HG03175 (cell line): ENCODE measurements around the gene NCSTN.

Source experiments
- ATAC-seq: cut with Tn5 transposase; IDR thresholded peaks from one replicate; pipeline ENCODE4 v1.9.1; 2021; ENCODE audit warnings: mild to moderate bottlenecking, moderate library complexity; ENCODE audit not compliant: unreplicated experiment

The NCSTN gene

GRCh38 chr1:160342953-160343869 is at the start of gene NCSTN, which contains the start of gene COPA:
NCSTN (plus strand) TSS chr1:160343383; CDS start chr1:160343397, 14 bp downstream.
COPA (minus strand) TSS chr1:160343250; CDS start chr1:160343170, 80 bp downstream.
- ATAC-seq, result peak; percentile 90

DNA sequence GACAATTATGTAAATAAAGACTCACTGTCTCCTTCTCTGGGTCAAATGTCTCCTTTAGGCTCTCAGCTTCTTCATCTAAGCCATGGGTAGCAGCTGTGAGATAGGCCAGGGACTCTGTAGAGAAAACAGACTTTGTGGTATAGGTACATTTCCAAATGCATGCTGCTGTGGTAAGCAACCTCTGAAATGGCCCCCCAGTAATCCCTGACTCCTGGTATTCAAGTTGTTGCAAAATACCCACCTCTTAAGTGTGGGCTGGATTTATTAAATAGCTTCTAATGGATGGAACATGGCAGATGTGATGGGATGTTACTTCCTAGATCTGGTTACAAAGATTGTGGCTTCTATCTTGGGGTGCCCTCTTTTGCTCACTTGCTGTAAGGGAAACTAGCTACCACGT is 47.1 kb upstream of the NCSTN start:
- no peak for ATAC-seq

DNA sequence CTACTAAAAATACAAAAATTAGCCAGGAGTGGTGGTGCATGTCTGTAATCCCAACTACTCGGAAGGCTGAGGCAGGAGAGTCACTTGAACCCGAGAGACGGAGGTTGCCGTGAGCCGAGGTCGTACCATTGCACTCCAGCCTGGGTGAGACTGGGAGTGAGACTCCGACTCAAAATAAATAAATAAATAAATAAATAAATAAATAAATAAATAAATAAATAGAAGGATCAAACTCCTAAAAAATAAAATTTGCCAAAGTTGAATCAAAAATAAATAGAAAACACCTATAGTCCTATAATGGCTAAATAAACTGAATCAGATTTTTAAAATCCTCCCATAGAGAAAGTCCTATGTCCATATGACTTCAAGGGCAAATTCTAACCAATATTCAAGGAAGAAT is 43.0 kb upstream of the NCSTN start:
- ATAC-seq, result no peak

GRCh38 chr1:160307118-160307791 is 35.9 kb upstream of the NCSTN start:
- ATAC-seq, result no peak

- no peak for ATAC-seq
Observed at GRCh38 chr1:160308451-160309184, 34.6 kb upstream of the NCSTN start.

- no peak for ATAC-seq
Observed at GRCh38 chr1:160309185-160309557, 34.0 kb upstream of the NCSTN start.

DNA sequence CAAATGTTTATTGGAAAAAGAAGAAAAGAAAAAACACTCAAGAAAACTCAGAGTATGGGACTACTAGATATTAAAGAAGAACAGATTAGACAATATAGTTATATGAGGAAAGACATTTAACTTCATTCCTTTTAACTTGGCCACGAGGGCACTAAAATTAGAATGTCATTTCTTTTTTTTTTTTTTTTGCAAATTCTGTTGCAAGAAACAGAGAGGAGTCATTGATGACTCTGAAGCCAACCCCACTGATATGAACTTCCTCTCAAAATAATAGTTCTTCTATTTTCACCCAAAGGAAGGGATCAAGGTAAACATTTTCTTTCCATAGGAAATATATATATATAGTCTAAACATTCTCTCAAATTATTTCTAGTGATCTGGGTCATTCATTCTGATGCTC is 33.6 kb upstream of the NCSTN start:
- no peak for ATAC-seq

DNA sequence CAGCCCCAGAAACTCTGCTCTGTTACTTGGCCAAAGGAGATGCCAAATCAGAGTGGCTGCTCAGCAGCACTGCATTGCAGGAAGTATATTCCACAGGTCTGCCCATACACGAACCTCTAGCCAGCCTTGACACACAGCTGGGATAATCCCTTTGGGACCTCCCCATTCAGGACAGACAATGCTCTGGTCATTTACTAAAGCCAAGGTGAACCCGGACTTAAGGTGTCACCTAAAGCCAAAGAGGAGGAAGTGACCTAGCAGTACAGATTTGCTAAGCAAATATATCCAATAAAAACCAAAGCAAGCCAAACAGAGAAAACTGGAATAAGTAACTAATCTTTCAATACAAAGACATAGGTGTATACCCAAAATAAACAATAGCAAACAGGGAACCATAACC is 27.8 kb upstream of the NCSTN start:
- no peak for ATAC-seq

- no peak for ATAC-seq
Observed at GRCh38 chr1:160322831-160323230, 20.4 kb upstream of the NCSTN start.

DNA sequence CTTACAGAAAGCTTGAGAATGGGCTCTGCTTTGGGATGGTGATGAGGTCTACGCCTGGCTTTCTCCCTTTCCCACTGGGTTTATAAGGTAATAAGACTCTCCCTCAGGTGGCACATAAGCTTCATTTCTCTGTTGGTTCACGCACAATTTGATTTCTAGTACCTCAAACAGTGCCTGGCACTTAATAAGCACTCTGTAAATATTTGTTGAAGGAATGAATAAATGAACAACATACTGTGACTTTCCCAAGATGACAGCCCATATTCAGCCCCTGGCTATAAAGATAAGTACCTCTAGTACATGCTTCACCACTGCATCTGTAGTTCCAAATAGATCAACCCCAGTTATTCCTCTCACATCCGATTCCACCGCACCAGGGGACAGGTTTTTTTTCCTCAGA is 17.9 kb upstream of the NCSTN start:
- no peak for ATAC-seq

GRCh38 chr1:160326418-160326817 is 16.8 kb upstream of the NCSTN start:
- no peak for ATAC-seq

DNA sequence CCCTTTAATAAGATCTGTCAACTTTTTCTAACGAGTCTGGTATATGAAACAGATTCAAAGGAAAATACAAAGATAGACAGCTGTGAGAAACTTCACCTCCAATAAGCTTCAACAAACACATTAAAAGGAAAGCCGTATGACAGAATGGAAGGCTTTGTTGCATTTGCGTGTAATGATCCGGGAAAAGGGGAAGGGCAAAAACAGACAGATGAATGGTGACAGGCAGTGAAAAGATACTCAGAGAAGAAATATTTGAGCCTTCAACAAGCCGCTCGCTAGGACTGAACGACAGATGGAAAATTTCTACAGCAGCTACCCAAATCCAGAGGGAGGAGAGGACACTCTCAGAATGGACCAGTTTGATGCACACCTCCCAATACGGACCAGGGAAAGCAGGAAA is 15.0 kb upstream of the NCSTN start:
- no peak for ATAC-seq

DNA sequence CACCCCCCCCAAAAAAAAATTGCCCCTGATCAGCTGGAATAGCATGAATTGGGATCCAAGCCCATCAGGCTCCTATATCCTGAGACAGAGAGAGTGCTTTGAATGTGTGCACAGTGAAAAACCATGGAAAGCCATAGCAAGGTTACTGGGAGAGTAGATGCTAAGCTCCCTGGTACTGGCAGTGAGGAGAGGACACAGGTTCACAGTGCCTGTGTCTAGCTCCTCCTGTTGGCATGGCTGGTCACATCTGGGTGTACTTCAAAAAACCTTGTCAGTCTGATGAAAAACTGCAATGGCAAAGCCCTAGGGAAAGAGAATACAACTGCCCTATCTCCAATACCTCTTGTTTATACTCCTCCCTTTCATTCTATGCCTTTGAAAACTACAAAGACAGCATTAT is 13.1 kb upstream of the NCSTN start:
- ATAC-seq, result no peak

DNA sequence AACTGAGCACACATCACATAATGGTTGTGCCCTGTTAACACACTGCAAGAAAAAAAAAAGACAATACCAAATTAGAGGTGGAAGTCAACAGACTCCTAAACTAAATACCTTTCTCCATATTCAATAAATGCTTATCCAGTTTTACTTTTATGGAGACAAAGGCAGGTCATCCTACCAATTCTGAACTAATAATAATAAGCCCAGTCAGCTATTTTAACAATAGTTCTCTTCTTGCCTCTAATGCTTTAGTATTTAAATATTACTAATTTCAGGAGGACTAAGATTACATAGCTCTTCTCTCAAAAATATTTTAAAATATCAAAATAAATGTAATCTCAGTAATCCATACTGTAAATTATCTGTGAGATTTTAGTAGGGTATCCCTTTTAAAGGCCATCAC is 10.7 kb upstream of the NCSTN start:
- ATAC-seq, result no peak

GRCh38 chr1:160338580-160338979 is 4.6 kb upstream of the NCSTN start:
- no peak for ATAC-seq

DNA sequence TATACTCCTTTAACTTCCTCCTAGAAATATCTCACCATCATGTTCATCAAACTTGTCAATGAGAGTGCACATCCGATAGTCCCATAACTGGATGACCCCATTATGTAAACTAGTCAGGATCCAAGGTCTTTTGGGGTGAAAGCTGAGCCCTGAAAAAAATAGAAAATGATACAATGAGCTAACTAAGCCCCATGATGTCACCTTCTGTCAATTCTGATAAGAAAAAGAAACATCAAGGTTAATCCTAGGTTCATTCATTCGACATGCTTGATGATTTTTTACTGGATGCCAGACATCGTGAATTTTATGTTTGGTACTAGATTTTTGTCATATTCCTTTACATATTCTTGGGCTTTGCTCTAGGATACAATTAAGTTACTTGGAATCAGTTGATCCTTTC is 3.0 kb upstream of the NCSTN start:
- no peak for ATAC-seq

DNA sequence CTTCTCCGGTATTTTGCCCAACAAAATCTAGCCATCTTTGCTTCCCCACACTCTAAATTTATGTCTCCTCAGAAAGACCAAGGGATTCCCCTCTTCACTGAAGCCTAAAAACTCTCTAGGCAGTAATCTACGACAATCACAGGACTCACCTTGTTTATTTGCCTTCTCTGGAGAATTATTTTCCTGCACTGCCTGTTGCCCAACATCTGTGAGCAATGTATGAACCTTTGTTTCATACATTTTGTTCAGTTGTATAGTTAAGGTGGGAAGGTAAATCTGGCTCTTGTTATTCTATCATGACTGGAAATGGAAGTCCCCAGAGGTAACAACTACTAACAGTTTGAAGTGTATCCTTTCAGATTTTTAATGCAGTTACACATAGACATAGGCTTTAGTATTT is 2.3 kb upstream of the NCSTN start:
- ATAC-seq, result no peak

- ATAC-seq, result no peak
Observed at GRCh38 chr1:160342526-160342925, 657 bp upstream of the NCSTN start.

GRCh38 chr1:160344241-160344640 is 1.1 kb downstream of the NCSTN start:
- ATAC-seq, result no peak

DNA sequence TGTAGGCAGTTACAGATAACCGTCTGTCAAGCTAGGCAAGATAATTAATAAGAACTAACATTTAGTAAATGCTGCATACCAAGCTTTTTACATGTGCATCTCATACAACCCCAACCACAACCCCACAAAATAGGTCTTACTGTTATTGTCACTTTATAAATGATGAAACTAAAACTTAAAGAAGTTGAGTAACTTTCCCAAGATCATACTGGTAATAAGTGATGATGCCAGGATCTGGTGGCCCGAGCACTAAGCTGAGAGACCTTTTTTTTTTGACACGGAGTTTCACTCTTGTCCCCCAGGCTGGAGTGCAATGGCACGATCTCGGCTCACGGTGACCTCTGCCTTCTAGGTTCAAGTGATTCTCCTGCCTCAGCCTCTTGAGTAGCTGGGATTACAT is 1.8 kb downstream of the NCSTN start:
- ATAC-seq, result no peak

GRCh38 chr1:160346463-160346862 is 3.3 kb downstream of the NCSTN start:
- ATAC-seq, result no peak

DNA sequence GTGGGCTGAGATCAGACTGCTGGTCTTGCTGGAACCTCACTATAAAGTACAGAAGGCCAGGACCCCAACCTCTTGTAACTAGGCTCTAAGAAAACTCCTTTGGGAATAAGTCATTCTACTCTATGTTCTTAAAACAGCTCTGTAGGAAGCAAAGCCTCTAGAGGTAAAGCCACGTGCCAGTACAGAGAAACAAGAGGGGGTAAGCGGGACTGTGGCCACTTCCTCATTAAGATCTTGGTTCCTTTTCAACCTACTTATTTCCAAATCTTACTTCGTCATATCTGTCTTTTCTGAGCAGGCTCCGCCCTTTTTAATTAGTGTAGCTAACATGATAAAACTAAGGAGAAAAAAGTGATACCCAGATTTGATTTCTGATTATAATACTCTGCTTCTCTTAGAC is 3.8 kb downstream of the NCSTN start:
- no peak for ATAC-seq
